GM18508 (cell line): ENCODE measurements around the gene PAMR1.
"Not testable (repeated sequence)": the region's sequence is repeated elsewhere in the genome, so short reads cannot be mapped to it uniquely, and the experiment has no call there.

ENCODE experiments used
- ATAC-seq: cut with Tn5 transposase; IDR thresholded peaks from one replicate; pipeline ENCODE4 v1.9.1; 2021; ENCODE audit warnings: moderate number of reproducible peaks; ENCODE audit not compliant: insufficient read depth, unreplicated experiment

PAMR1 gene, protein sequence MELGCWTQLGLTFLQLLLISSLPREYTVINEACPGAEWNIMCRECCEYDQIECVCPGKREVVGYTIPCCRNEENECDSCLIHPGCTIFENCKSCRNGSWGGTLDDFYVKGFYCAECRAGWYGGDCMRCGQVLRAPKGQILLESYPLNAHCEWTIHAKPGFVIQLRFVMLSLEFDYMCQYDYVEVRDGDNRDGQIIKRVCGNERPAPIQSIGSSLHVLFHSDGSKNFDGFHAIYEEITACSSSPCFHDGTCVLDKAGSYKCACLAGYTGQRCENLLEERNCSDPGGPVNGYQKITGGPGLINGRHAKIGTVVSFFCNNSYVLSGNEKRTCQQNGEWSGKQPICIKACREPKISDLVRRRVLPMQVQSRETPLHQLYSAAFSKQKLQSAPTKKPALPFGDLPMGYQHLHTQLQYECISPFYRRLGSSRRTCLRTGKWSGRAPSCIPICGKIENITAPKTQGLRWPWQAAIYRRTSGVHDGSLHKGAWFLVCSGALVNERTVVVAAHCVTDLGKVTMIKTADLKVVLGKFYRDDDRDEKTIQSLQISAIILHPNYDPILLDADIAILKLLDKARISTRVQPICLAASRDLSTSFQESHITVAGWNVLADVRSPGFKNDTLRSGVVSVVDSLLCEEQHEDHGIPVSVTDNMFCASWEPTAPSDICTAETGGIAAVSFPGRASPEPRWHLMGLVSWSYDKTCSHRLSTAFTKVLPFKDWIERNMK

GRCh38 chr11:35525501-35526175 is at the start of gene PAMR1:
PAMR1 (minus strand) TSS chr11:35525616; CDS start chr11:35525585, 31 bp downstream.
- no peak for ATAC-seq

- ATAC-seq, result no peak
Observed at GRCh38 chr11:35571696-35572095, 46.3 kb upstream of the PAMR1 start.

- ATAC-seq, result no peak
Observed at GRCh38 chr11:35567737-35568465, 42.5 kb upstream of the PAMR1 start.

- no peak for ATAC-seq
Observed at GRCh38 chr11:35566885-35567284, 41.5 kb upstream of the PAMR1 start.

DNA sequence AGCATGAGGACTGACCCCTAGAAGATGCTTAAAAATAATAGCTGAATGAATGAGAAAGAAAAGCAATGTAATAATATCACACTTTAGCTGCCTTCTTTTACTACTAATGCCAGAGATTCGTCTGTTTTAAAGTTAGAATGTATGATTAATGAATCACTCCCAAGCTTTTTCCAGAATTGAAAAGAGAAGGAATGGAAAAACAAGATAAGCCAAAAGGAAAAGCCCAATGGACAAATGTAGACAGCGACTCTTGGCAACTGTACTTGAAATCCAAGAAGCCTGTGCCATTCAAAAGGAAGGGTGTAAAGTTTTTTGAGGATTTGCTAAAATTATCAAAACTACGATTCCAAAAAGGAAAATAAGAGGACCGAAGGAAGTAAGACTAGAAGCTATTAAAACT is 40.8 kb upstream of the PAMR1 start:
- ATAC-seq, result no peak

DNA sequence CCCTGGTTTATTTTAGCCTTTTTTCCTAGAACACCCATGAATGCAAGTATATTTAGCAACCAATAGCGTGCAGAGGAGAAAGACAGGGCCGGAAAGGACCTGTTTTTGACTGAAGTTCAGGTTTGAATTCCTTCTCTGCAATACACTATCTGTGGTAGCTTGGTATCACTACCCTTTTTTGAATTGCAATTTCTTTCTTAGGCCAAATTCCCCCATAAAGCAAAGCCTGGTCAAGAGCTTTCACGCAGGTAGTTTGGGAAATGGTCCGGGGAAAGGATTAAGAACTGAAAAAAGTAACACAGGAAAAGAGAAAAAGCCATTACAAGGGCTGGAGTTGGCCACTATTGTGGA is 38.8 kb upstream of the PAMR1 start:
- ATAC-seq, result no peak

- no peak for ATAC-seq
Observed at GRCh38 chr11:35563484-35564244, 38.2 kb upstream of the PAMR1 start.

DNA sequence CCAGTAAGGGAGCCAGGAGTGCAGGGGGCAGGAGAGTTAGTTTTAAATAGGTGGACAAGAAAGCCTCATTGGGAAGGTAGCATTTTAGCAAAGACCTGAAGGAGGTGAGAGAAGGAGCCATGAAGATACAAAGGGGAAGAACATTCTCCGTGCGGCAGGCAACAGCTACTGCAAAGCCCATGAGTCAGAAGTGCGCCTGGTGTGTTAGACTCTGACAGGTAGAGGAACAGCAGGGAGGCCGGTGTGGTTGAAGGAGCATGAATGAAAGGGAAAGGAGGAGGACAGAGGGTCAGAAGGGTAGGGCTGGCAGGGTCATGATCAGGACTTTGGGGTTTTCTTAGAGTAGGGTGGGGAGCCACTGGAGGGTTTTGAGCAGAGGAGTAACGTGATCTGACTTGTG is 34.5 kb upstream of the PAMR1 start:
- no peak for ATAC-seq

GRCh38 chr11:35558513-35558912 is 33.1 kb upstream of the PAMR1 start:
- ATAC-seq, result no peak

DNA sequence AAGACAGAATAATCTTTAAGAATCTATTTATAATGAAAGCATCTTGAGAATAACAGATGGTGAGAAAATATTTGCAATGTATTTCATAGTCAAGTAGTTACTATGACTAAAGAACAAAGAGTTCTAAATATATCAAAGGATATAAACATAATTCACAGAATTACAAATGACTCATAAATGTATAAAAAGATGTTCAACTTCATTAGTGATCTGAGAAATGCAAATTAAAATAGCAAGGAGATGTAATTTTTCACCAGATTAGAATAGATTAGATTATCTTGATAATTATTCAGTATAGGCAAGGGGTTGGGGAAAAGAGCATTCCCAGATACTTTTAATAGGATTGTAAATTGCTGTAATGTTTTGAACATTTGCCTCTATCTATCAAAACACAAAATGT is 30.1 kb upstream of the PAMR1 start:
- ATAC-seq, result no peak

- ATAC-seq, result no peak
Observed at GRCh38 chr11:35554491-35555437, 29.3 kb upstream of the PAMR1 start.

DNA sequence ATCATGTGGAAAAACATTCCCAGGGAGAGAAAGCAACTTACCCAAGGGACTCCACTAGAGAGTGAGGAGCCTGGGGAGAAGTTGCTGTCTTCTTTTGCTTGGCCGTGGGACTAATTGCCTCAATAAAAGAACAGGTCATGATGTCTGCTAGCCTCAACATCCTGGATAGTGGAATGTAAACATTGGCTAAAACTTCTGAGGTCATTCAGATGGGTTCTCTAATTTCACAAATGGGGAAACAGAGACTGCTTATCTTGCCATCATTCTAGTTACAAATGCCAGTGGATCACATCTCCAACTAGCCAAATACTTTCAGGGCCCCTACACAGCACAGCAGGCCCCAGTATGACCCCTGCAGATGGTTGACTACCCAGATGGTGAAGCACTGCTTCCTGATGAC is 28.4 kb upstream of the PAMR1 start:
- ATAC-seq, result no peak

- no peak for ATAC-seq
Observed at GRCh38 chr11:35553021-35553420, 27.6 kb upstream of the PAMR1 start.

- ATAC-seq, result no peak
Observed at GRCh38 chr11:35552616-35553015, 27.2 kb upstream of the PAMR1 start.

GRCh38 chr11:35550374-35551036 is 25.1 kb upstream of the PAMR1 start:
- no peak for ATAC-seq

GRCh38 chr11:35549787-35550186 is 24.4 kb upstream of the PAMR1 start:
- ATAC-seq, result no peak

DNA sequence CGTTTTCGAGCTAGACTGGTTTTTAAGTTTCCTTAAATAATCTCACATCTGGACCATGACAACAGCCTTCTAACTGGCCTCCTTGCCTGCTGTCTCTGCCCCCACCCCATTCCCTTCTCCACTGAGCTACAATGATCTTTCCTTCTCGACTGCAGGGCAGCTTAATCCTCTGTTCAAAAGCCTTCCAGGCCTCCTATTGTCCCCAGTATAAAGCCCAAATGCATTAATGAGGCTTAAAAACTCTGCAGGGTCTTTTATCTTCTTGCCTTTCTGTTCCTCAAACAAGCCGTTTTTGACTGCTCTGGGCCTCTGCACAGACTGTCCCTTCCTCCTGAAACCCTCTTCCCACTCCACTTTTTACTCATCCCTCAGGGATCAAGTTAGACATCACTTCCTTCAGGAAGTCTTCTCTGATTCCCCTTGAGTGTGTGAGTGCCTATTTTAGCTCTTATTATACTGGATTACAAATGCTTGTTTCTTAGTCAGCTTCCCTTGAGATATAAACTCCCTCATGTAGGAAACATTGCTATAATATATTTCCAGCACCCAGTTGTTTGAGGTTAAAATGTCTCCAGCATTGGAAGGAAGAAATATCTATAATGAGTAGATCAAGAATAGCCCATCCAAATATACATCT is 23.6 kb upstream of the PAMR1 start:
- ATAC-seq, result no peak

DNA sequence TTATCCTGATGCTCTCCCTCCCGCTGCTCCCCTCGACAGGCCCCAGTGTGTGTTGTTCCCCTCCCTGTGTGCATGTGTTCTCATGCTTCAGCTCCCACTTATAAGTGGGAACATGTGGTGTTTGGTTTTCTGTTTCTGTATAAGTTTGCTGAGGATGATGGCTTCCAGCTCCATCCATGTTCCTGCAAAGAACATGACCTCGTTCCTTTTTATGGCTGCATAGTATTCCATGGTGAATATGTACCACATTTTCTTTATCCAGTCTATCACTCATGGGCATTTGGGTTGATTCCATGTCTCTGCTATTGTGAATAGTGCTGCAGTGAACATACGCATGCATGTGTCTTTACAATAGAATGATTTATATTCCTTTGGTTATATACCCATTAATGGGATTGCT is 22.6 kb upstream of the PAMR1 start:
- ATAC-seq, result not testable (repeated sequence)
